Measurements from ENCODE around the gene ANKS1A. TPM values are rescaled to one million over a fixed set of nuclear protein-coding genes. Genes with fewer than 3 reads are reported as not detected.

The ANKS1A gene
- total RNA-seq, 1 experiment from 2014 or later: 26.5 TPM

DNA sequence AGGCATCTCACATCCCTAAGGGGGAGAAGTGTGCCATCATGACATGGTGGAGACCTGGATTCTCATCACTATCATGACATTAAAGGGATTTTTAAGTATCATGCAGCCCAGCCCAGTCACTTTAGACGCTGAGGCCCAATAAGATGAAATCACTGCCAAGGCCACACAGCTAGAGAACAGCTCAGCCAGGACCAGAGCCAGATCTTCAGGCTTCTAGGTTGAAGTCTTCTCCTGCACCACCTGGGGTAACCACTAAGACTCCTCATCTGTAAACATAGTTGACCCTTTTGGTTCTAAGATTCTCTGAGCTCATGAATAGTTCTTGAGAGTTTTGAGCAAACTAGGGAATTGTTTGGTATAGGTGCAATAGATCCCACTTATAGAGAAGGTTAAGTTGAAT lies 126.9 kb downstream of the ANKS1A start:
- Mint-ChIP-seq H3K36me3 (ENCODE audit: insufficient read depth in 1 of 3, low read depth in 3 of 3) (peaks cover 7 to 21% (median 13%) of the 10 kb centered on the region in 3 experiments; a peak in 4 of 7 replicates), H3K27ac (no peak overlapping the region; a peak in 1 of 7 replicates), H3K9me3 (no peaks in the 10 kb centered on the region), H3K4me1 (peaks cover 21 to 33% of the 10 kb centered on the region in 2 experiments), H3K27me3 (ENCODE audit: low read depth) (no peaks in the 10 kb centered on the region; the same call in 1 of the 2 replicates), H3K4me3 (no peak overlapping the region)
- no peak for DNase-seq
- Histone ChIP-seq H4K8ac (replicated peaks; ENCODE audit: insufficient read length, low read depth, low read length) (no peak overlapping the region), H3K14ac (ENCODE audit: insufficient read depth, low read length) (no peak overlapping the region), H3K23ac (ENCODE audit: insufficient read length, low read depth, low read length) (no peak overlapping the region), H3K79me2 (ENCODE audit: insufficient read depth, low read length) (no peaks in the 10 kb centered on the region), H2BK20ac (ENCODE audit: low read depth, low read length, poor library complexity, severe bottlenecking) (no peak overlapping the region), H4K5ac (ENCODE audit: insufficient read length, low read depth, low read length) (no peak overlapping the region), H3K9me3 (ENCODE audit: control insufficient read depth, low read depth, low read length) (no peaks in the 10 kb centered on the region), H3K23me2 (ENCODE audit: insufficient read length, low read depth, low read length, poor library complexity, severe bottlenecking) (no peaks in the 10 kb centered on the region), H4K20me1 (ENCODE audit: control insufficient read depth, insufficient read depth, insufficient read length) (no peaks in the 10 kb centered on the region), H2BK120ac (ENCODE audit: low read depth, low read length, poor library complexity, severe bottlenecking) (no peak overlapping the region), H3K27me3 (ENCODE audit: insufficient read depth, low read length) (no peaks in the 10 kb centered on the region), H3K4me1 (ENCODE audit: insufficient read depth, low read length) (peaks cover 11% of the 10 kb centered on the region), H3K27ac (ENCODE audit: insufficient read length, low read depth, low read length) (no peak overlapping the region), H3K9ac (ENCODE audit: extremely low read depth, insufficient read length, low read length) (no peak overlapping the region), H3K56ac (ENCODE audit: insufficient read length, low read depth, low read length) (no peak overlapping the region), H2BK15ac (ENCODE audit: low read depth, low read length) (no peak overlapping the region), H3K18ac (ENCODE audit: insufficient read length, low read depth, low read length) (no peak overlapping the region), H3T11ph (ENCODE audit: low read length) (no peak overlapping the region), H2AFZ (ENCODE audit: low read length) (no peak overlapping the region), H3K4me2 (ENCODE audit: insufficient read depth, insufficient read length, low read length) (no peak overlapping the region), H3K4ac (ENCODE audit: low read depth, low read length) (no peak overlapping the region), H3K79me1 (ENCODE audit: insufficient read depth, low read depth, low read length, poor library complexity, severe bottlenecking) (no peaks in the 10 kb centered on the region), H2AK5ac (ENCODE audit: insufficient read length, low read length) (no peak overlapping the region), H2BK12ac (ENCODE audit: insufficient read length, low read depth, low read length) (no peak overlapping the region), H2BK5ac (ENCODE audit: insufficient read length, low read length) (no peak overlapping the region), H4K91ac (ENCODE audit: insufficient read length, low read depth, low read length) (no peak overlapping the region)
- WGBS (ENCODE audit: extremely low coverage, insufficient read length, low lambda C conversion rate): no CpG with 5 or more reads among the region's 1 CpG
- TF ChIP-seq, protein P1, sequence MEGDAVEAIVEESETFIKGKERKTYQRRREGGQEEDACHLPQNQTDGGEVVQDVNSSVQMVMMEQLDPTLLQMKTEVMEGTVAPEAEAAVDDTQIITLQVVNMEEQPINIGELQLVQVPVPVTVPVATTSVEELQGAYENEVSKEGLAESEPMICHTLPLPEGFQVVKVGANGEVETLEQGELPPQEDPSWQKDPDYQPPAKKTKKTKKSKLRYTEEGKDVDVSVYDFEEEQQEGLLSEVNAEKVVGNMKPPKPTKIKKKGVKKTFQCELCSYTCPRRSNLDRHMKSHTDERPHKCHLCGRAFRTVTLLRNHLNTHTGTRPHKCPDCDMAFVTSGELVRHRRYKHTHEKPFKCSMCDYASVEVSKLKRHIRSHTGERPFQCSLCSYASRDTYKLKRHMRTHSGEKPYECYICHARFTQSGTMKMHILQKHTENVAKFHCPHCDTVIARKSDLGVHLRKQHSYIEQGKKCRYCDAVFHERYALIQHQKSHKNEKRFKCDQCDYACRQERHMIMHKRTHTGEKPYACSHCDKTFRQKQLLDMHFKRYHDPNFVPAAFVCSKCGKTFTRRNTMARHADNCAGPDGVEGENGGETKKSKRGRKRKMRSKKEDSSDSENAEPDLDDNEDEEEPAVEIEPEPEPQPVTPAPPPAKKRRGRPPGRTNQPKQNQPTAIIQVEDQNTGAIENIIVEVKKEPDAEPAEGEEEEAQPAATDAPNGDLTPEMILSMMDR (conservative IDR thresholded peaks at IDR 0.05): no peak

All from H9 (cell line).